OCI-LY1 (cell line): ENCODE results near the gene DYRK2.

Experiments used
- CTCF ChIP-seq: fragments of 200-600 bp; sonication (generic), shearing (Covaris generic); IDR thresholded peaks from 2 replicates; pipeline ENCODE4 v1.5.1; 2017; ENCODE audit warnings: mild to moderate bottlenecking, antibody characterized with exemption, low read length, moderate library complexity, mixed read lengths
- EZH2 ChIP-seq: fragments of 200-600 bp; sonication (generic), shearing (Covaris generic); IDR thresholded peaks from 2 replicates; pipeline ENCODE4 v1.8.0; 2017; ENCODE audit warnings: borderline replicate concordance, mixed run types, mild to moderate bottlenecking, antibody characterized with exemption, low read length, moderate library complexity, mixed read lengths

GRCh38 chr12:67692135-67692534, 43.6 kb downstream of the DYRK2 start:
- TF ChIP-seq CTCF = no peak
- no peak for TF ChIP-seq EZH2
